ENCODE measurements around the gene LSS. TPM values are rescaled to one million over a fixed set of nuclear protein-coding genes. Genes with fewer than 3 reads are reported as not detected.
"Not testable (repeated sequence)": the region's sequence is repeated elsewhere in the genome, so short reads cannot be mapped to it uniquely, and the experiment has no call there.

The LSS gene
- total RNA-seq, 1 donor from 2014 or later: 99.0 TPM

- ChIA-PET POLR2A (no interaction called here), CTCF (no interaction called here)
- Mint-ChIP-seq H3K27ac (no peak overlapping the region), H3K36me3 (ENCODE audit: low read depth) (peaks cover 92% of the 10 kb centered on the region), H3K27me3 (no peaks in the 10 kb centered on the region), H3K9me3 (no peaks in the 10 kb centered on the region), H3K4me3 (no peak overlapping the region), H3K4me1 (peaks cover 22% of the 10 kb centered on the region)
- ATAC-seq (ENCODE audit: low read depth) (no peak), DNase-seq (no peak)
- intact Hi-C loops (cut with micrococcal nuclease): no loop called here
- no peak for TF ChIP-seq CTCF (IDR thresholded peaks at IDR 0.05)
These were observed 17.8 kb upstream of the LSS start for GRCh38 chr21:46246345-46246744.

GRCh38 chr21:46245213-46245915, 16.8 kb upstream of the LSS start:
- Mint-ChIP-seq H3K27me3 (no peaks in the 10 kb centered on the region), H3K4me3 (no peak overlapping the region), H3K27ac (no peak overlapping the region), H3K4me1 (peaks cover 14% of the 10 kb centered on the region), H3K9me3 (no peaks in the 10 kb centered on the region), H3K36me3 (ENCODE audit: low read depth) (peaks cover 92% of the 10 kb centered on the region)
- no peak for TF ChIP-seq CTCF (IDR thresholded peaks at IDR 0.05)
- intact Hi-C loops (cut with micrococcal nuclease): no loop called here
- ChIA-PET CTCF (no interaction called here), POLR2A (no interaction called here)
- no peak for ATAC-seq (ENCODE audit: low read depth)
- no peak for DNase-seq

- no peaks in the 10 kb centered on the region for H3K9me3 Mint-ChIP-seq
- no peaks in the 10 kb centered on the region for H3K27me3 Mint-ChIP-seq
- POLR2A ChIA-PET: no interaction called here
- peaks cover 92% of the 10 kb centered on the region for H3K36me3 Mint-ChIP-seq (ENCODE audit: low read depth)
- DNase-seq (no peak), ATAC-seq (ENCODE audit: low read depth) (no peak)
- H3K27ac Mint-ChIP-seq: no peak overlapping the region
- CTCF ChIA-PET: no interaction called here
- H3K4me1 Mint-ChIP-seq: peaks cover 7% of the 10 kb centered on the region
- TF ChIP-seq CTCF (IDR thresholded peaks at IDR 0.05): no peak
- no peak overlapping the region for H3K4me3 Mint-ChIP-seq
- intact Hi-C loops (cut with micrococcal nuclease): no loop called here
These were observed 16.0 kb upstream of the LSS start for GRCh38 chr21:46244602-46245001.

- H3K9me3 Mint-ChIP-seq: no peaks in the 10 kb centered on the region
- H3K36me3 Mint-ChIP-seq (ENCODE audit: low read depth): peaks cover 92% of the 10 kb centered on the region
- no peak for TF ChIP-seq CTCF (IDR thresholded peaks at IDR 0.05)
- POLR2A ChIA-PET: no interaction called here
- peaks cover 7% of the 10 kb centered on the region for H3K4me1 Mint-ChIP-seq
- intact Hi-C loops (cut with micrococcal nuclease): no loop called here
- no peaks in the 10 kb centered on the region for H3K27me3 Mint-ChIP-seq
- ATAC-seq (ENCODE audit: low read depth) (no peak), DNase-seq (no peak)
- CTCF ChIA-PET: no interaction called here
- H3K4me3 Mint-ChIP-seq: no peak overlapping the region
- H3K27ac Mint-ChIP-seq: no peak overlapping the region
These were observed 15.4 kb upstream of the LSS start for GRCh38 chr21:46243960-46244361.

- POLR2A ChIA-PET: no interaction called here
These were observed 14.8 kb upstream of the LSS start for GRCh38 chr21:46243325-46243724.

GRCh38 chr21:46241577-46241976, 13.0 kb upstream of the LSS start:
- POLR2A ChIA-PET: interaction anchor here (0.6 kb wide), 1 partner anchor 232 kb away, joined by 7 read pairs; no protein-coding TSS in a partner anchor
- H3K4me1 Mint-ChIP-seq; H3K4me3 Mint-ChIP-seq; H3K27ac Mint-ChIP-seq; ATAC-seq (ENCODE audit: low read depth); H3K27me3 Mint-ChIP-seq; intact Hi-C loops (cut with micrococcal nuclease); H3K9me3 Mint-ChIP-seq; CTCF ChIA-PET; DNase-seq: not testable (repeated sequence)
- peaks cover 85% of the 10 kb centered on the region for H3K36me3 Mint-ChIP-seq (ENCODE audit: low read depth)

More at GRCh38 chr21:46243325-46243724, 14.8 kb upstream of the LSS start:
- ATAC-seq (ENCODE audit: low read depth) (no peak), DNase-seq (no peak)
- CTCF ChIA-PET: no interaction called here
- intact Hi-C loops (cut with micrococcal nuclease): no loop called here
- no peak for TF ChIP-seq CTCF (IDR thresholded peaks at IDR 0.05)
- H3K4me1 Mint-ChIP-seq: peaks cover 3% of the 10 kb centered on the region
- H3K27ac Mint-ChIP-seq: no peak overlapping the region
- H3K4me3 Mint-ChIP-seq: no peak overlapping the region
- H3K27me3 Mint-ChIP-seq: no peaks in the 10 kb centered on the region
- no peaks in the 10 kb centered on the region for H3K9me3 Mint-ChIP-seq
- H3K36me3 Mint-ChIP-seq (ENCODE audit: low read depth): peaks cover 91% of the 10 kb centered on the region
